ENCODE measurements around the gene PDK4. TPM values are rescaled to one million over a fixed set of nuclear protein-coding genes. Genes with fewer than 3 reads are reported as not detected.

Gene PDK4
- total and polyA plus RNA-seq, 2 of the 13 experiments (the other 11 are each of a cell fraction or from before 2014, with no cell fraction given), result 0.04 TPM; not detected in 1

DNA sequence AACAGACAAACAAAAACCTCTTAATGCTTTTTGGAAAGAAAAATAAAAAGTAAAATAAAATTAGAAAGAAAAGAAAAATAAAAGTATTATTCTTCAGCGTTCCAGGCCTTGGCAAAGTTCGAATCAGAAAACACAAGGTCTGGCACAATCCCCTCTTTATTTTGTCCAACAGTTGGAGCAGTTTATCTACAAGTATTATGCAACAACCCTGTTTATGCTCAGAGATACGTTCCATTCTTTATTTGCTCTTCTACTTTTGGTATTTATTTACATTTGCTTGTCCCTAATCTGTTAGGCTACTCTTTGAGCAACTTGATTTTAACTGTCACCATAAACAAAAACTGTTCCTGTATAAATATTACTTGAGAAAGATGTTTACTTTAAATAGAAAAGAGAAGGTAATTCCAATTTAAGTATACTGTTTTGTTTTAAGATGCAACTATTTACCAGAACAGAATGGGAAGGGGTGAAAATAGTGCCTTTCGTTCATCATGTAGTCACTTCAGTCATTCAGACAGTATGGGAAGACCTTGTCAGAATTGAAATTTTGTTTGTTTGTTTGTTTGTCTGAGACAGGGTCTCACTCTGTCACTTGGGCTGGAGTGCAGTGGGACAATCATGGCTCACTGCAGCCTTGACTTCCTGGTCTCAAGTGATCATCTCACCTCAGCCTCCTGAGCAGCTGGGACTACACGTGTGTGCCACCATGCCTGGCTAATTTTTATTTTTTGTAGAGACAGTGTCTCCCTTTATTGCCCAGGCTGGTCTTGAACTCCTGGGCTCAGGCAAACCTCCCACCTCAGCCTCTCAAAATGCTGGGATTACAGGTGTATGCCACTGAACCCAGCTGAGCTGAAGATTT, 5.7 kb downstream of the PDK4 start (continued):
- TF ChIP-seq, protein P1, sequence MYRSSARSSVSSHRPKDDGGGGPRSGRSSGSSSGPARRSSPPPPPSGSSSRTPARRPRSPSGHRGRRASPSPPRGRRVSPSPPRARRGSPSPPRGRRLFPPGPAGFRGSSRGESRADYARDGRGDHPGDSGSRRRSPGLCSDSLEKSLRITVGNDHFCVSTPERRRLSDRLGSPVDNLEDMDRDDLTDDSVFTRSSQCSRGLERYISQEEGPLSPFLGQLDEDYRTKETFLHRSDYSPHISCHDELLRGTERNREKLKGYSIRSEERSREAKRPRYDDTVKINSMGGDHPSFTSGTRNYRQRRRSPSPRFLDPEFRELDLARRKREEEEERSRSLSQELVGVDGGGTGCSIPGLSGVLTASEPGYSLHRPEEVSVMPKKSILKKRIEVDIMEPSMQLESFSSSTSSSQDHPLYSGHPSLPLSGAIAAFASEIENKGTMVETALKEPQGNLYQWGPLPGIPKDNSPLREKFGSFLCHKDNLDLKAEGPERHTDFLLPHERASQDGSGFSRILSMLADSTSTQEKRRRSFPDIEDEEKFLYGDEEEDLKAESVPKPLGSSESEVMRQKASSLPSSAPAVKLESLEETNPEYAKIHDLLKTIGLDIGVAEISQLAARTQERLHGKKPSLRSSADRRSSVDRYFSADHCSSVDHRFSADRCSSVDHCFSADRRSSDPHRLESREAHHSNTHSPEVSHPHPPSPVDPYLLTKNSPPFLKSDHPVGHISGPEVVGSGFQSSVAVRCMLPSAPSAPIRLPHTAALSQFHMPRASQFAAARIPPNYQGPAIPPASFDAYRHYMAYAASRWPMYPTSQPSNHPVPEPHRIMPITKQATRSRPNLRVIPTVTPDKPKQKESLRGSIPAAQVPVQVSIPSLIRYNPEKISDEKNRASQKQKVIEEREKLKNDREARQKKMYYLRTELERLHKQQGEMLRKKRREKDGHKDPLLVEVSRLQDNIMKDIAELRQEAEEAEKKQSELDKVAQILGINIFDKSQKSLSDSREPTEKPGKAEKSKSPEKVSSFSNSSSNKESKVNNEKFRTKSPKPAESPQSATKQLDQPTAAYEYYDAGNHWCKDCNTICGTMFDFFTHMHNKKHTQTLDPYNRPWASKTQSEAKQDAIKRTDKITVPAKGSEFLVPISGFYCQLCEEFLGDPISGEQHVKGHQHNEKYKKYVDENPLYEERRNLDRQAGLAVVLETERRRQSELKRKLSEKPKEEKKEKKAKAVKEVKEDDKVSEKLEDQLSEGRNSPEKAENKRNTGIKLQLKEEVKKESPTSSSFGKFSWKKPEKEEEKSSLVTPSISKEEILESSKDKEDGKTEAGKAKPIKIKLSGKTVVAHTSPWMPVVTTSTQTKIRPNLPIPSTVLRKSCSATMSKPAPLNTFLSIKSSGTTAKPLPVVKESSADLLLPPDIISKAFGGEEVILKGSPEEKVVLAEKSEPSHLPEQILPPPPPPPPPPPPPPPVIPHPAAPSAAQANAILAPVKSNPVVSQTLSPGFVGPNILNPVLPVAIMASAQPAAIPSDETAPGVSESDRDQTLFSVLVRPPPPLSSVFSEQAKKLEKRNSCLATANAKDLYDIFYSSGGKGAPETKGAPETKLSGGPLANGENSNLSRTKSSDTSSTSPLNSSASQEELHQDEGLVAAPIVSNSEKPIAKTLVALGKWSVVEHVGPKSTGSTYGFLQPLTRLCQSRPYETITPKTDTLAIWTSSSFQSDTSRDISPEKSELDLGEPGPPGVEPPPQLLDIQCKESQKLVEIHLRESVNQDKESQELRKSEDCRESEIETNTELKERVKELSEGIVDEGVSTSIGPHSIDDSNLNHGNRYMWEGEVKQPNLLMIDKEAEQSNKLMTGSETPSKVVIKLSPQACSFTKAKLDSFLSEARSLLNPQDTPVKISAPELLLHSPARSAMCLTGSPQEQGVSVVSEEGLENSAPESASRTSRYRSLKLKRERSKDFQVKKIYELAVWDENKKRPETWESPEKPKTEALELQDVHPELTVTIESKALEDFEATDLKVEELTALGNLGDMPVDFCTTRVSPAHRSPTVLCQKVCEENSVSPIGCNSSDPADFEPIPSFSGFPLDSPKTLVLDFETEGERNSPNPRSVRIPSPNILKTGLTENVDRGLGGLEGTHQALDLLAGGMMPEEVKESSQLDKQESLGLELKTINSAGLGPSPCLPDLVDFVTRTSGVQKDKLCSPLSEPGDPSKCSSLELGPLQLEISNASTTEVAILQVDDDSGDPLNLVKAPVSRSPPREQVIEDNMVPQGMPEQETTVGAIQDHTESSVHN (CRISPR knock-in tag; IDR thresholded peaks at IDR 0.05), result no peak
- TF ChIP-seq CBX5 (CRISPR knock-in tag; IDR thresholded peaks at IDR 0.05; ENCODE audit: borderline replicate concordance) (no peak), NFYB (CRISPR knock-in tag; IDR thresholded peaks at IDR 0.05) (no peak), ZNF605 (CRISPR knock-in tag; IDR thresholded peaks at IDR 0.05) (no peak)
- TF ChIP-seq, protein P2, sequence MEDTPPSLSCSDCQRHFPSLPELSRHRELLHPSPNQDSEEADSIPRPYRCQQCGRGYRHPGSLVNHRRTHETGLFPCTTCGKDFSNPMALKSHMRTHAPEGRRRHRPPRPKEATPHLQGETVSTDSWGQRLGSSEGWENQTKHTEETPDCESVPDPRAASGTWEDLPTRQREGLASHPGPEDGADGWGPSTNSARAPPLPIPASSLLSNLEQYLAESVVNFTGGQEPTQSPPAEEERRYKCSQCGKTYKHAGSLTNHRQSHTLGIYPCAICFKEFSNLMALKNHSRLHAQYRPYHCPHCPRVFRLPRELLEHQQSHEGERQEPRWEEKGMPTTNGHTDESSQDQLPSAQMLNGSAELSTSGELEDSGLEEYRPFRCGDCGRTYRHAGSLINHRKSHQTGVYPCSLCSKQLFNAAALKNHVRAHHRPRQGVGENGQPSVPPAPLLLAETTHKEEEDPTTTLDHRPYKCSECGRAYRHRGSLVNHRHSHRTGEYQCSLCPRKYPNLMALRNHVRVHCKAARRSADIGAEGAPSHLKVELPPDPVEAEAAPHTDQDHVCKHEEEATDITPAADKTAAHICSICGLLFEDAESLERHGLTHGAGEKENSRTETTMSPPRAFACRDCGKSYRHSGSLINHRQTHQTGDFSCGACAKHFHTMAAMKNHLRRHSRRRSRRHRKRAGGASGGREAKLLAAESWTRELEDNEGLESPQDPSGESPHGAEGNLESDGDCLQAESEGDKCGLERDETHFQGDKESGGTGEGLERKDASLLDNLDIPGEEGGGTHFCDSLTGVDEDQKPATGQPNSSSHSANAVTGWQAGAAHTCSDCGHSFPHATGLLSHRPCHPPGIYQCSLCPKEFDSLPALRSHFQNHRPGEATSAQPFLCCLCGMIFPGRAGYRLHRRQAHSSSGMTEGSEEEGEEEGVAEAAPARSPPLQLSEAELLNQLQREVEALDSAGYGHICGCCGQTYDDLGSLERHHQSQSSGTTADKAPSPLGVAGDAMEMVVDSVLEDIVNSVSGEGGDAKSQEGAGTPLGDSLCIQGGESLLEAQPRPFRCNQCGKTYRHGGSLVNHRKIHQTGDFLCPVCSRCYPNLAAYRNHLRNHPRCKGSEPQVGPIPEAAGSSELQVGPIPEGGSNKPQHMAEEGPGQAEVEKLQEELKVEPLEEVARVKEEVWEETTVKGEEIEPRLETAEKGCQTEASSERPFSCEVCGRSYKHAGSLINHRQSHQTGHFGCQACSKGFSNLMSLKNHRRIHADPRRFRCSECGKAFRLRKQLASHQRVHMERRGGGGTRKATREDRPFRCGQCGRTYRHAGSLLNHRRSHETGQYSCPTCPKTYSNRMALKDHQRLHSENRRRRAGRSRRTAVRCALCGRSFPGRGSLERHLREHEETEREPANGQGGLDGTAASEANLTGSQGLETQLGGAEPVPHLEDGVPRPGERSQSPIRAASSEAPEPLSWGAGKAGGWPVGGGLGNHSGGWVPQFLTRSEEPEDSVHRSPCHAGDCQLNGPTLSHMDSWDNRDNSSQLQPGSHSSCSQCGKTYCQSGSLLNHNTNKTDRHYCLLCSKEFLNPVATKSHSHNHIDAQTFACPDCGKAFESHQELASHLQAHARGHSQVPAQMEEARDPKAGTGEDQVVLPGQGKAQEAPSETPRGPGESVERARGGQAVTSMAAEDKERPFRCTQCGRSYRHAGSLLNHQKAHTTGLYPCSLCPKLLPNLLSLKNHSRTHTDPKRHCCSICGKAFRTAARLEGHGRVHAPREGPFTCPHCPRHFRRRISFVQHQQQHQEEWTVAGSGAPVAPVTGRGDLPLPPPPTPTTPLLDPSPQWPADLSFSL (CRISPR knock-in tag; IDR thresholded peaks at IDR 0.05), result no peak
- TF ChIP-seq, protein P3, sequence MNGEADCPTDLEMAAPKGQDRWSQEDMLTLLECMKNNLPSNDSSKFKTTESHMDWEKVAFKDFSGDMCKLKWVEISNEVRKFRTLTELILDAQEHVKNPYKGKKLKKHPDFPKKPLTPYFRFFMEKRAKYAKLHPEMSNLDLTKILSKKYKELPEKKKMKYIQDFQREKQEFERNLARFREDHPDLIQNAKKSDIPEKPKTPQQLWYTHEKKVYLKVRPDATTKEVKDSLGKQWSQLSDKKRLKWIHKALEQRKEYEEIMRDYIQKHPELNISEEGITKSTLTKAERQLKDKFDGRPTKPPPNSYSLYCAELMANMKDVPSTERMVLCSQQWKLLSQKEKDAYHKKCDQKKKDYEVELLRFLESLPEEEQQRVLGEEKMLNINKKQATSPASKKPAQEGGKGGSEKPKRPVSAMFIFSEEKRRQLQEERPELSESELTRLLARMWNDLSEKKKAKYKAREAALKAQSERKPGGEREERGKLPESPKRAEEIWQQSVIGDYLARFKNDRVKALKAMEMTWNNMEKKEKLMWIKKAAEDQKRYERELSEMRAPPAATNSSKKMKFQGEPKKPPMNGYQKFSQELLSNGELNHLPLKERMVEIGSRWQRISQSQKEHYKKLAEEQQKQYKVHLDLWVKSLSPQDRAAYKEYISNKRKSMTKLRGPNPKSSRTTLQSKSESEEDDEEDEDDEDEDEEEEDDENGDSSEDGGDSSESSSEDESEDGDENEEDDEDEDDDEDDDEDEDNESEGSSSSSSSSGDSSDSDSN (CRISPR knock-in tag; IDR thresholded peaks at IDR 0.05), result no peak
- TF ChIP-seq, protein P4, sequence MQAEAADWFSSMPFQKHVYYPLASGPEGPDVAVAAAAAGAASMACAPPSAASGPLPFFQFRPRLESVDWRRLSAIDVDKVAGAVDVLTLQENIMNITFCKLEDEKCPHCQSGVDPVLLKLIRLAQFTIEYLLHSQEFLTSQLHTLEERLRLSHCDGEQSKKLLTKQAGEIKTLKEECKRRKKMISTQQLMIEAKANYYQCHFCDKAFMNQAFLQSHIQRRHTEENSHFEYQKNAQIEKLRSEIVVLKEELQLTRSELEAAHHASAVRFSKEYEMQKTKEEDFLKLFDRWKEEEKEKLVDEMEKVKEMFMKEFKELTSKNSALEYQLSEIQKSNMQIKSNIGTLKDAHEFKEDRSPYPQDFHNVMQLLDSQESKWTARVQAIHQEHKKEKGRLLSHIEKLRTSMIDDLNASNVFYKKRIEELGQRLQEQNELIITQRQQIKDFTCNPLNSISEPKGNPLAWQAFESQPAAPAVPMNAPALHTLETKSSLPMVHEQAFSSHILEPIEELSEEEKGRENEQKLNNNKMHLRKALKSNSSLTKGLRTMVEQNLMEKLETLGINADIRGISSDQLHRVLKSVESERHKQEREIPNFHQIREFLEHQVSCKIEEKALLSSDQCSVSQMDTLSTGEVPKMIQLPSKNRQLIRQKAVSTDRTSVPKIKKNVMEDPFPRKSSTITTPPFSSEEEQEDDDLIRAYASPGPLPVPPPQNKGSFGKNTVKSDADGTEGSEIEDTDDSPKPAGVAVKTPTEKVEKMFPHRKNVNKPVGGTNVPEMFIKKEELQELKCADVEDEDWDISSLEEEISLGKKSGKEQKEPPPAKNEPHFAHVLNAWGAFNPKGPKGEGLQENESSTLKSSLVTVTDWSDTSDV (CRISPR knock-in tag; IDR thresholded peaks at IDR 0.05), result no peak
